HG02840 (cell line): ENCODE results near the gene FAM76B.
"Not testable (repeated sequence)": the region's sequence is repeated elsewhere in the genome, so short reads cannot be mapped to it uniquely, and the experiment has no call there.

Experiments used
- ATAC-seq: cut with Tn5 transposase; IDR thresholded peaks from one replicate; pipeline ENCODE4 v1.9.1; 2021; ENCODE audit warnings: mild to moderate bottlenecking, moderate library complexity, moderate number of reproducible peaks; ENCODE audit not compliant: unreplicated experiment, low FRiP score

Gene FAM76B

GRCh38 chr11:95789506-95790122 is at the start of gene FAM76B:
Gene FAM76B, minus strand, starts transcription at chr11:95789782. Its CDS starts 304 bp downstream, at chr11:95789478.
- ATAC-seq: peak; percentile 74

- ATAC-seq: peak; percentile 77
Observed at GRCh38 chr11:95835768-95836488, 46.3 kb upstream of the FAM76B start.

DNA sequence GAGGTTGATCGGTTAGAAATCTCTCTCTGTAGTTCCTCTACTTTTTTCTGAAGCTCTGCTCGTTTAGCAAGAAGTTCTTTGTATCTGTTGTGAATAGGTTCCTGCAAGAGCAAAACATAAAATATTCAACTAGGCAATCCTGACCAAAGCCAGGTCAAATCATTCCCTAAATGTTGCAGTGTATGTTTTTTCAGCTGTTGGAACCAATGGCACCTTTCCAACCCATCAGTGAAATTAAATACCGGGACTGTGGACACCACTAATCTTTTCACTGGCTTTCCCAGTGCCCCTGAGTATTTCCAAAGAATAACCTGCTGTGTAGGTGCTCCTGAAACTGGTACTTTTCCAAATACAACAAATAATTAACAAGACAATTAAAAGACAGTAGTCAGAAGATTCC is 45.8 kb upstream of the FAM76B start:
- no peak for ATAC-seq

- no peak for ATAC-seq
Observed at GRCh38 chr11:95833378-95833777, 43.8 kb upstream of the FAM76B start.

- ATAC-seq: no peak
Observed at GRCh38 chr11:95832763-95833162, 43.2 kb upstream of the FAM76B start.

GRCh38 chr11:95831198-95831883 is 41.8 kb upstream of the FAM76B start:
- ATAC-seq: no peak

GRCh38 chr11:95829580-95830259 is 40.1 kb upstream of the FAM76B start:
- ATAC-seq: no peak

- ATAC-seq: no peak
Observed at GRCh38 chr11:95827696-95828095, 38.1 kb upstream of the FAM76B start.

- no peak for ATAC-seq
Observed at GRCh38 chr11:95821640-95822039, 32.1 kb upstream of the FAM76B start.

DNA sequence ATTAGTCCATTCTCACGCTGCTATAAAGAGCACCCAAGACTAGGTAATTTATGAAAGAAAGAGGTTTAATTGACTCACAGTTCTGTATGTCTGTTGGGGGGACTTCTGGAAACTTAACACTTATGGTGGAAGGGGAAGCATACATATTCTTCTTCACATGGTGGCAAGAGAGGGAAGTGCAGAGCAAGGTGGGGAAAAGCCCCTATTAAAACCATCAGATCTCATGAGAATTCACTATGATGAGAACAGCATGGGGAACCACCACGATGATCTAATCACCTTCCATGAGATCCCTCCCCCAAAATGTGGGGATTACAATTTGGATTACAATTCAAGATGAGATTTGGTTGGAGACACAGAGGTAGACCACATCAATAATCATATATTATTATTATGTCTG is 26.5 kb upstream of the FAM76B start:
- no peak for ATAC-seq

GRCh38 chr11:95811052-95811451 is 21.5 kb upstream of the FAM76B start:
- ATAC-seq: not testable (repeated sequence)

GRCh38 chr11:95806464-95806863 is 16.9 kb upstream of the FAM76B start:
- ATAC-seq: not testable (repeated sequence)

- ATAC-seq: no peak
Observed at GRCh38 chr11:95805869-95806268, 16.3 kb upstream of the FAM76B start.

- no peak for ATAC-seq
Observed at GRCh38 chr11:95803973-95804372, 14.4 kb upstream of the FAM76B start.

- ATAC-seq: no peak
Observed at GRCh38 chr11:95802806-95803205, 13.2 kb upstream of the FAM76B start.

GRCh38 chr11:95800438-95800837 is 10.9 kb upstream of the FAM76B start:
- no peak for ATAC-seq

DNA sequence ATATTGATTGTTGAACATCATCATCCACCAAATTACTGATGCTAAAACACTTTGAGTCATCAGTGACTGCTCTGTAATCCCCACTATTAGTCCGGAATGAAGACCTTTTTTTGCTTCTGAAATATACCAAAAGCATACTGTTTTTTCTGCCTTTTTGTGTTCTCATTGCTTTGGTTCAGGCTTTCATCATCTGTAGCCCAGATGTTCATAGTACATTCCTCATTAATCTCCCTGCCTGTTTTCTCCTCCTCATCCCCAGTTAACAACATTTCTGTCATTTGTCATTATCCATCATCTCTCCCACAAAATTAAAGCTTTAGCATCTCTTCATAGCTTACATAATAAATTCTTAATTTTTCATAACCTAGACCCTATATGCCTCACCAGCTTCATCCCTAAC is 10.0 kb upstream of the FAM76B start:
- no peak for ATAC-seq

- ATAC-seq: no peak
Observed at GRCh38 chr11:95796501-95796900, 6.9 kb upstream of the FAM76B start.

- no peak for ATAC-seq
Observed at GRCh38 chr11:95795627-95796295, 6.2 kb upstream of the FAM76B start.

DNA sequence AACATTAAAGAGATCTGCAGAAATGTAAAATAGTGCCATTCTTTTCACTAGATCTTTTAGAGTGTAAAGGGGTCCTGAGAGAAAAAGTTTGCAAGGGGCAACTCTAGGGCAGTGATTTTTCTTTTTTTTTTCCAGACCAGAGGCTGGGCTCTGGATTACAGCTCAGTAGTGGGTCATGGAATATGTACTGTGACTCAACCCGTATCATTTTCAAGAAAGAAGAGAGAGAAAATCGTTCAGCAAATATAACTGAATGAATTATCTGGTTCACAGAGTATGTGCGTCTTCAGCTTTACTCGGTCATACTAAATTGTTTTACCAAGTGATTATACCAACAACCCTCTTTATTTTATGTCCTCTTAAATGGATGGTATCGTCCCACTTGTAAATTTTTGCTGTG is 4.5 kb upstream of the FAM76B start:
- no peak for ATAC-seq

GRCh38 chr11:95793116-95793515 is 3.5 kb upstream of the FAM76B start:
- ATAC-seq: no peak
